HG03095 (cell line): ENCODE measurements around the gene CRIM1.

ENCODE experiments used
- ATAC-seq: cut with Tn5 transposase; IDR thresholded peaks from one replicate; pipeline ENCODE4 v1.9.1; 2021; ENCODE audit warnings: moderate library complexity; ENCODE audit not compliant: unreplicated experiment

The CRIM1 gene

DNA sequence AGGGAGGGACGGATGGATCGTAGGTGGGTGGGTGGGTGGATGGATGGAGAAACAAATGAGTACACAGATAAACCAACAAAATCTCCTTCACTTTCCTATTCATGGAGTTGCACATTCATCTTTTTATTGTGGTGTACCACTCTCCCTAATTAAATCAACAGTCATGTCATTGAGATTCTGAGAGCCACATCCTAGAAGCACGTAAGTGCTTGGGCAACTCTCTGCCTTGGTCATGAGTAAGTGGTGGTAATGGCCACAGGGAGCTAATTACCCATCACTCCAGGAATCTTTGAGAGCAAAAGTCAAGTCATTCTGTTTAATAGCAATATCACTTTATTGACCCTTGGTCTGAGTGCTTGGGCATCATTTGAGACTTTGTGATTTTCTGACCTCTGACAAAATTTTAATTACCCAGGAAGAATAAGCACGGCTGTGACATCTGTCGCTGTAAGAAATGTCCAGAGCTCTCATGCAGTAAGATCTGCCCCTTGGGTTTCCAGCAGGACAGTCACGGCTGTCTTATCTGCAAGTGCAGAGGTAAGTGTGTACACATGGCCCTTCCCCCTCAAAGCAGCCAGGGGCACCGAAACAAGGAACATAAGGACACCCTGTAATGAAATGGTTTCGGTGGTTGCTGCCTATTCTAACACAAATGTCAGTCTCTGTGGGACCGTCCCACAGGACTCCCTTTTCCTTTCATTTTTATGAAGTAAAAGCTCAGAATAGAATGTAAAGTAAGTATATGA lies 156.5 kb downstream of the CRIM1 start:
- ATAC-seq, result peak; percentile 59

- ATAC-seq, result no peak
Observed at GRCh38 chr2:36512705-36513104, 157.1 kb downstream of the CRIM1 start.

DNA sequence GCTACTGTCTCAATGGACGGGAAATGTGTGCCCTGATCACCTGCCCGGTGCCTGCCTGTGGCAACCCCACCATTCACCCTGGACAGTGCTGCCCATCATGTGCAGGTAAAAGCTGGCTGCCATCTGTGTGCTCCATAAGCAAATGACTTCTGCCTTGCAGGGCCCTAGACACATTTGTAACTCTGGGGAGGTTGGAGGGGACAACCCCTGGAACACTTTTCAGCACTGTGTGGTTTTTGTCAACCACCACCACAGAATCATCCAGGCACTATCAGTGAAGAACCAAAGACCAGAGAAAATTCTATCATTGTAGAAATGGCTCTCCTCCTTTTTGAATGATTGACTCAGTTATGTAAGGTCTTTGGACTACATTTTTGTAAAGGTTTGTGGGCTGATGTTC lies 158.1 kb downstream of the CRIM1 start:
- no peak for ATAC-seq

- no peak for ATAC-seq
Observed at GRCh38 chr2:36515538-36515937, 160.0 kb downstream of the CRIM1 start.

DNA sequence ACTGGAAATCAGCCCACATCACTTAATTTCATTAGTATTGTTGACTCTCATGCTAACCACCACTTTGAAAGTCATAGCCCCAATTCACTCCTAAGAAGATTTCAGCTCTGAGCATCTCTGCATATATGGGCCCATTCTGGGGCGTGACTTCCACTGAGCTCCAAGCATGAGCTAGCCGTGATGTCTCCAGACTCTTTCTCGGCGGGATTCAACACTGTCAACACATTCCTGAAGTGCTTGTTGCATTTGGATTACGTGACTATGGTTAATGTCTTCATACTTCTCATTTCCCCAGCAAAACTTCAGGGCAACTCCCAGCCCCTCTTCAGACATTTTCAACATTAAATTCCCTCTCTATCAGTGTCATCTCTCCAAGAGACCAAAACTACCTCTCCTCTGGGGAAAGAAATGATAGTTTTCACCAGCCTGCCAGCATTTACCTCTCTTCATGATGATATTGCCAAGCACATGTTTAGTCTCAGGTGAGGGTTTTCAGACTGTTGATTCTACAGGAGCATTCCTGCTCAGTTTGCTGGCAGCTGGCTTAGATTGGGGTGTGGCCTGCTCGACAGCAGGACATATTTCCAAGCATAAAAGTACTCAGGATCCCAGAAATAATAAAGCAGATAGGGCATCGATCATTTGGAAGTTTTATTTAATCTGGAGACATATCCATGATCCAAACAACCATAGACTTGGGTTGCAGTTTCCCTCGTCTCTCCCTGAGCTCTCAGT lies 160.7 kb downstream of the CRIM1 start:
- no peak for ATAC-seq

- no peak for ATAC-seq
Observed at GRCh38 chr2:36520431-36520830, 164.9 kb downstream of the CRIM1 start.

GRCh38 chr2:36523153-36523552 lies 167.6 kb downstream of the CRIM1 start:
- ATAC-seq, result no peak

GRCh38 chr2:36525245-36525644 lies 169.7 kb downstream of the CRIM1 start:
- ATAC-seq, result no peak

DNA sequence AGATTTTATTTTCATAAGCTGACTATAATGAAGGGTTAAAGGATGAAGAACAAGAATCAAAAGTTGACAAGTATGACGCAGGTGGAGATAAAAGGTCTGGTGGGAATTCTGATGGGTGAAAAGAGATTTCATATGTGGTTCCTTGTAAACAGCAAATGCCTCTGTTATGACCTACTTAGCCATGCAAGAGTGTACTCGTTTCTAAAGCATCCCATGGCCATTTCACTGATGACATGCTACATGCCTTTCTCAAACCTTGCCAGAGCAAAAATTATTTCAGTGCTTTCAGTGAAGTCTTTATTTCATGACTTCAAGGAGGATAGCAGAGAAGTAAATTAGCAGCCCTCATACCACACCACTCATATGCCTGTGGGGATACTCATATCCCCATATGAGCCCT lies 170.6 kb downstream of the CRIM1 start:
- no peak for ATAC-seq

- ATAC-seq, result peak; percentile 67
Observed at GRCh38 chr2:36528274-36528673, 172.7 kb downstream of the CRIM1 start.

DNA sequence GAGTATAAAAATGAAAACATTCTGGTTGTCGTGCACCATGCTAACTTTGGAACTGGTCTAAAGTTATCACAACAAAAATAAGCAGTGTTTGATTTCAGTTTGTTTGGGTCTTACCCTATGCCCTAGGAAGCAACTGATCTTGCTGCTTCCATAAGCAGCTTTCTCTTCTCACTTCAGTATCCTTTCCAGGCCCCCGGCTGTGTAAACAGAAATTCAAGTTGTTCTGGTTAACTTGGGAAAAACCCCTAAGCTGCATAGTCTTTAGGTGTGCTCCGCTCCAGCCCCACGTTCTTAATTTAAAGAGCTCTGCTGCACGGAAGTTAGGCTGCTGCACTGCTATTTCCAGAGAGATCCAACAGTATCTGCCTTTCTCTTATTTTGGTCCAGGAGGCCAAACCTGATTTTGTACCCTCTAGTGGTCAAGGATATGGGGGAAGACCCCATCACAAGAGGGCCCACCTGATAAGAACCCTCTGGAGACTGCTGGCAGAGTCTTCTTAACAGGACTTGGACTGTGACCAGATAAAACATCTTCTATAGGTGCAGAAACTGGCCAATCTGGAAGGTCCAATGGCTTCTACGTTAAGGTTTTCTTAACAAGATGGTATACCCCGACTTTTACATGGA lies 173.3 kb downstream of the CRIM1 start:
- ATAC-seq, result no peak

- ATAC-seq, result peak; percentile 80
Observed at GRCh38 chr2:36530178-36530982, 174.8 kb downstream of the CRIM1 start.

GRCh38 chr2:36530983-36531354 lies 175.4 kb downstream of the CRIM1 start:
- peak; percentile 30 for ATAC-seq

DNA sequence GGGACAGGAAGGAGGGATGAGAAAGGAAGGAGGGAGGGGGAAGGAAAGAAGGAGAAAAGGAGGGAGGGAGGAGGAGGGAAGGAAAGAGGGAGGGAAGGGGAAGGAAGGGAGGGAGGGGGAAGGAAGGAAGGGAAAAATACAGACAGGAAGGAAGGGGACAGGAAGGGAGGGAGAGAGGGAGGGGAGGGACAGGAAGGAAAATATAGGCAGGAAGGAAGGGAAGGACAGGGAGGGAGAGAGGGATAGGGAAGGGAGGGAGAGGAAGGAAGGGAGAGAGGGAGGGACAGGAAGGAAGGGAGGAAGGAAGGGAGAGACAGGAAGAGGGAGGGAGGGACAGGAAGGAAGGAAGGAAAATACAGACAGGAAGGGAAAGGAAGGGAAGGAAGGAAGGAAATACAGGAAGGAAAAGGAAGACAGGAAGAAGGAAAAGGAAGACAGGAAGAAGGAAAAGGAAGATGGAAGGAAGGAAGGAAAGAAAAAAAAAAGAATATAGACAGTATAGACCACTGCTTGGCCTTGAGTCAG lies 178.8 kb downstream of the CRIM1 start:
- no peak for ATAC-seq

- ATAC-seq, result no peak
Observed at GRCh38 chr2:36535099-36535498, 179.5 kb downstream of the CRIM1 start.

- no peak for ATAC-seq
Observed at GRCh38 chr2:36536776-36537175, 181.2 kb downstream of the CRIM1 start.

DNA sequence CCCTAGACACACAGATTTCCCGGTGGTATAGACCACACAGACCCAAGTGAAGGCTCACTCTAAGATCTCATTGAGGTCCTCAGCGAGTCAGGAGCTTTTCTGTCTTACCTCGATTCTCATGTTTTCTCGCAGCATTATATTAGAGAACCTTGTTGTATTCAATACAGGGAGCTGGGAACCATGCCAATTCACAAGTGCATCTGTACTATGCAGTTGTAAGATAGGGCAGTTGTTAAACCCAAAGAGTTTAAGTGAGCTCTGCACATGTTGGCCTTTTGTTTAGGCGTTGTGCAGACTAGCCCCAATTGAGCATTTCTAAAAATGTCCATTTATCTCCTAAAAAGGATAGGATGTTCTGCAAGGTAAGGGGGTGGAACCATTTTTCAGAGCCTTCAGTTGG lies 182.8 kb downstream of the CRIM1 start:
- no peak for ATAC-seq

GRCh38 chr2:36539631-36540030 lies 184.1 kb downstream of the CRIM1 start:
- peak; percentile 74 for ATAC-seq

DNA sequence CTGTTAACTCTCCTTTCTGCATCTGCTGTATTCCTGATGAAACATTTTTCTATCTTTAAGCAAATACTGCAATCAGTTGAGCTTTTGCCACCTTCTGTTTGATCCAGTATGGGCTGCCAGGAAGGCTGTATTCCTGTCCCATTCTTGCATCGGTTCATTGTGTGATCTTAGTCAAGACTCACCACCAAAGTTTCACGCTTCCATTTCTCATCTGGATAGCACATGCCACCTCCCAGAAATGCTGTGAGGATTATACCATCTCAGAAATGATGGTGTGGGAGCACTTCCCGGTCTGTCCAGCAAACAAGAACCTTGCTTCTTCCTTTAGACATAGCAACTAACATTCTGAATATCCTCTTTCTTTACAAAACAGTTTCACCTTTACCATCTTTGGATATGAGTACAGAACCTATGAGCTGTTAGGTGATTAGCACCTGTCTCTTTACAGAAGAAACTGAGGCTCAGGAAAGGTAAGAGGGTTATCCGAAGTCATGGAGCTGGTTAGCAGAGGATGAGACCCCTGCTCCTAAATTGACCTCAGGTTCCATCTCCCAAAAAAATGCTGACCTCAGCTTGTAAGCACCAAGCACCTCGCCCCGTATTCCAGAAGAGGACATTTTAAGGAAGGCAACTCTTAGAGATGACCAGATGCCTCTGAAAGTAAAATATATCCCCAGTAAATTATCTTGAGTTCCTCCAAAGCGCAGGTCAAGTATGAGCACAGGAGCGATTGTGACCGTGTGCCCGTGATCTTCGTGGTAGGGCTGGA lies 185.6 kb downstream of the CRIM1 start:
- no peak for ATAC-seq

DNA sequence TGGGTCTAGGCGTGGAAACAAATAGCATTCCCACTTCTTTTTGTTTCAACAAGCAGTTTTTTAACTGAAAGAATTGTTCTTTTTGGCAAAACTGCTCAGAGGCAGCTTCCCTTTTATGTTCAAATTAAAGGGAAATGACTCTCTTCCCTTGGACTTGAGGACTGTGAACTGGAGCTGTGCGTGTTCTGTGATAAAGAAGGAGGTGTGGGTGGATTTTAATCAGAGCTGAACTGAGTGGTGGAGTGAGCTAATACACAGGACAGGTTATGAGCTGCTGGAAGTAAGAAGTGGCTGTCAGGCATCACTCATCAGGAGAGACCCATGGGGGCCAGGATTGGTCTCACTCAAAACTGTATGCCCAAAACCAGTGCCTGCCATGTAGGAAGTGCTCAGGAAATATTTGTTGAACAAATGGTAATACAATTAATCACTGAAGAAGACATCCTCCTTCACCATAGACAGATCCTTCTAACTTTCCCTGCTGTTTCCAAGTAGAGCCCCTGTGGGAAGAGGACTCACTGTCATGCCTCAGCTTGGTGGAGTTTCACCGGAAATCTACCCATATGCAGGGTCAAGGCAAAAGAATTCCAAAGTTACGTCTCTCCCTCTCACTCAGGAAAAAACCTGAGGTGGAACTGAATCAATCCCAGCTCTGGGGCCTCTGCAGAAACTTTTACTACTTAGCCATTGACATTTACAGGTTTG lies 186.5 kb downstream of the CRIM1 start:
- no peak for ATAC-seq
